ENCODE data around the gene STXBP5.

DNA sequence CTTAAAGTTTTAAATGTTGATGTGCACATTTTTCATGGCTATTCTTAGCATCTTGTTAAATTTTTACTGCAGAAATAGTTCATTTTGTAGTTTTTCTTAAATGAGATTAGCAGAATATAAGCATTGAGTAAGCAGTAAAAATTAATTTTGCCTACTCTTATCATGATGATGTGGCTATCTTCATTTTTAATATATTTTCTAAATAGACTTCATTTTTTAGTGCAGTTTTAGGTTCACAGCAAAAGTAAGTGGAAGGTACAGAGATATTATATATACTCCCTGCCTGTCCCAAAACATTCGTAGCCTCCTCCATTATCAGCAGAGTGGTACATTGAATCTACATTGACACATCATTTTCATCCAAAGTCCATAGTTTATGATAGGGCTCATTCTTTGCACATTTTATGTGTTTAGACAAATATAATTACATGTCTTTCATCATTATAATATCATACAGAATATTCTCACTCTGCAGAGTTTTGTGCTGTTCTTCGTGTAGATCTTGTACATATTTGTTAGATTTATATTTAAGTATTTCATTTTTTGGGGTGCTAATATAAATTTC is 13.7 kb downstream of the STXBP5 start:
- TF ChIP-seq, protein P1, sequence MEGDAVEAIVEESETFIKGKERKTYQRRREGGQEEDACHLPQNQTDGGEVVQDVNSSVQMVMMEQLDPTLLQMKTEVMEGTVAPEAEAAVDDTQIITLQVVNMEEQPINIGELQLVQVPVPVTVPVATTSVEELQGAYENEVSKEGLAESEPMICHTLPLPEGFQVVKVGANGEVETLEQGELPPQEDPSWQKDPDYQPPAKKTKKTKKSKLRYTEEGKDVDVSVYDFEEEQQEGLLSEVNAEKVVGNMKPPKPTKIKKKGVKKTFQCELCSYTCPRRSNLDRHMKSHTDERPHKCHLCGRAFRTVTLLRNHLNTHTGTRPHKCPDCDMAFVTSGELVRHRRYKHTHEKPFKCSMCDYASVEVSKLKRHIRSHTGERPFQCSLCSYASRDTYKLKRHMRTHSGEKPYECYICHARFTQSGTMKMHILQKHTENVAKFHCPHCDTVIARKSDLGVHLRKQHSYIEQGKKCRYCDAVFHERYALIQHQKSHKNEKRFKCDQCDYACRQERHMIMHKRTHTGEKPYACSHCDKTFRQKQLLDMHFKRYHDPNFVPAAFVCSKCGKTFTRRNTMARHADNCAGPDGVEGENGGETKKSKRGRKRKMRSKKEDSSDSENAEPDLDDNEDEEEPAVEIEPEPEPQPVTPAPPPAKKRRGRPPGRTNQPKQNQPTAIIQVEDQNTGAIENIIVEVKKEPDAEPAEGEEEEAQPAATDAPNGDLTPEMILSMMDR (IDR thresholded peaks at IDR 0.05; ENCODE audit: low read length): no peak
- TF ChIP-seq EZH2 (optimal IDR thresholded peaks at IDR 0.05; ENCODE audit: low read depth, low read length): no peak

Measured in MM.1S (cell line).